Stomach (tissue), 4 donors: ENCODE data around the gene ELL2.

Experiments used
- POLR2A ChIP-seq, 4 donors: fragments of 450-650 bp; IDR thresholded peaks; one replicate each; pipeline ENCODE4 v1.6.1; 2016; ENCODE audit warnings: antibody characterized with exemption in 4 of 4, control low read depth in 2 of 4, mild to moderate bottlenecking in 1 of 4, moderate library complexity in 1 of 4
- TF ChIP-seq, protein P1 (sequence below), 7 experiments: fragments of 450-650 bp in 4 of 7; fragments of 200-600 bp in 3 of 7; sonication (generic) in 3 of 7; IDR thresholded peaks; one replicate each; pipeline ENCODE4 v1.5.1; 2016 to 2019; ENCODE audit warnings: antibody characterized with exemption in 7 of 7, control low read depth in 2 of 7, mild to moderate bottlenecking in 1 of 7

DNA sequence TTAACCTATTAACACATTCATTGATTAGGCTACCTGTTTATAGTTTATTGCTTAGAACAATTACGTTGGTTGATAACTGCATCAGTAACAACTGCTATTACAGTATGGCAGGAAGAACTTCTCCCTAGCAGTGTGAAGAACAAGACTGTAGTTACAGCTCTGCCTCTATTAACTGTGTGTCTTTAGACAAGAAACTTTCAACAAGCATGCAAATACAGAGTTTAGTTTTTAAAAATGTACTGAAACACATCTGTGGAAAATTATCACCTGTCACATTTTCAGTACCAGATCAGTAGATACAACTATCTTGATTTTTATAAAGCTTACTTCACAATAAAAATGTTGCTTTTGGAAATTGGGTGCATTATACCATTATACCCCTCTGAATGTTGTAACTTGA is 22.2 kb downstream of the ELL2 start:
- TF ChIP-seq, protein P1, sequence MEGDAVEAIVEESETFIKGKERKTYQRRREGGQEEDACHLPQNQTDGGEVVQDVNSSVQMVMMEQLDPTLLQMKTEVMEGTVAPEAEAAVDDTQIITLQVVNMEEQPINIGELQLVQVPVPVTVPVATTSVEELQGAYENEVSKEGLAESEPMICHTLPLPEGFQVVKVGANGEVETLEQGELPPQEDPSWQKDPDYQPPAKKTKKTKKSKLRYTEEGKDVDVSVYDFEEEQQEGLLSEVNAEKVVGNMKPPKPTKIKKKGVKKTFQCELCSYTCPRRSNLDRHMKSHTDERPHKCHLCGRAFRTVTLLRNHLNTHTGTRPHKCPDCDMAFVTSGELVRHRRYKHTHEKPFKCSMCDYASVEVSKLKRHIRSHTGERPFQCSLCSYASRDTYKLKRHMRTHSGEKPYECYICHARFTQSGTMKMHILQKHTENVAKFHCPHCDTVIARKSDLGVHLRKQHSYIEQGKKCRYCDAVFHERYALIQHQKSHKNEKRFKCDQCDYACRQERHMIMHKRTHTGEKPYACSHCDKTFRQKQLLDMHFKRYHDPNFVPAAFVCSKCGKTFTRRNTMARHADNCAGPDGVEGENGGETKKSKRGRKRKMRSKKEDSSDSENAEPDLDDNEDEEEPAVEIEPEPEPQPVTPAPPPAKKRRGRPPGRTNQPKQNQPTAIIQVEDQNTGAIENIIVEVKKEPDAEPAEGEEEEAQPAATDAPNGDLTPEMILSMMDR (IDR thresholded peaks at IDR 0.05), result no peak
- TF ChIP-seq POLR2A (IDR thresholded peaks at IDR 0.05), result no peak
